Left kidney (tissue), 2 donors: ENCODE results near the gene RIN2. TPM values are rescaled to one million over a fixed set of nuclear protein-coding genes. Genes with fewer than 3 reads are reported as not detected.
A peak's percentile ranks its signal among the peaks of the same experiment; 100 is the strongest.
"Not testable (repeated sequence)": the region's sequence is repeated elsewhere in the genome, so short reads cannot be mapped to it uniquely, and the experiment has no call there.

ENCODE experiments used
- DNase-seq: peaks from one replicate; pipeline ENCODE4 v3.0.0-alpha.2; 2013
- polyA plus RNA-seq: library from polyadenylated mRNA; unstranded; fragments of 120-200 nt; gene quantifications from one replicate; pipeline ENCODE4 v1.2.1, GENCODE V29; 2013; ENCODE audit not compliant: insufficient read length

The RIN2 gene
- polyA plus RNA-seq, 1 donor = 38.1 TPM

GRCh38 chr20:19737025-19737424 is 21.0 kb upstream of the RIN2 start:
- no peak for DNase-seq

GRCh38 chr20:19738951-19739350 is 19.1 kb upstream of the RIN2 start:
- DNase-seq = no peak

GRCh38 chr20:19739351-19739750 is 18.7 kb upstream of the RIN2 start:
- DNase-seq = no peak

GRCh38 chr20:19740512-19740911 is 17.5 kb upstream of the RIN2 start:
- no peak for DNase-seq

- DNase-seq = no peak
Observed at GRCh38 chr20:19741924-19742323, 16.1 kb upstream of the RIN2 start.

GRCh38 chr20:19742974-19743639 is 15.0 kb upstream of the RIN2 start:
- no peak for DNase-seq

GRCh38 chr20:19743640-19743995 is 14.4 kb upstream of the RIN2 start:
- no peak for DNase-seq

GRCh38 chr20:19745106-19745505 is 13.0 kb upstream of the RIN2 start:
- DNase-seq = no peak

- DNase-seq = no peak
Observed at GRCh38 chr20:19745584-19745983, 12.5 kb upstream of the RIN2 start.

GRCh38 chr20:19746396-19746795 is 11.7 kb upstream of the RIN2 start:
- DNase-seq = no peak

GRCh38 chr20:19747903-19748302 is 10.2 kb upstream of the RIN2 start:
- DNase-seq = no peak

GRCh38 chr20:19748681-19749080 is 9.4 kb upstream of the RIN2 start:
- no peak for DNase-seq

GRCh38 chr20:19749618-19750071 is 8.4 kb upstream of the RIN2 start:
- no peak for DNase-seq

GRCh38 chr20:19750101-19750606 is 7.9 kb upstream of the RIN2 start:
- DNase-seq = no peak

GRCh38 chr20:19750907-19751636 is 7.0 kb upstream of the RIN2 start:
- DNase-seq = no peak

- not testable (repeated sequence) for DNase-seq
Observed at GRCh38 chr20:19754201-19754600, 3.9 kb upstream of the RIN2 start.

GRCh38 chr20:19756761-19757486 is 1.1 kb upstream of the RIN2 start:
- peak; percentile 36 for DNase-seq

- DNase-seq = peak; percentile 94
Observed at GRCh38 chr20:19757487-19758132, 448 bp upstream of the RIN2 start.

- DNase-seq = peak; percentile 72
Observed at GRCh38 chr20:19758501-19759331, 658 bp downstream of the RIN2 start.

- no peak for DNase-seq
Observed at GRCh38 chr20:19760371-19760721, 2.3 kb downstream of the RIN2 start.

GRCh38 chr20:19761326-19761725 is 3.3 kb downstream of the RIN2 start:
- no peak for DNase-seq

GRCh38 chr20:19761841-19762240 is 3.8 kb downstream of the RIN2 start:
- no peak for DNase-seq
